ENCODE results near the gene BABAM2.
"Not testable (repeated sequence)": the region's sequence is repeated elsewhere in the genome, so short reads cannot be mapped to it uniquely, and the experiment has no call there.

BABAM2 gene

DNA sequence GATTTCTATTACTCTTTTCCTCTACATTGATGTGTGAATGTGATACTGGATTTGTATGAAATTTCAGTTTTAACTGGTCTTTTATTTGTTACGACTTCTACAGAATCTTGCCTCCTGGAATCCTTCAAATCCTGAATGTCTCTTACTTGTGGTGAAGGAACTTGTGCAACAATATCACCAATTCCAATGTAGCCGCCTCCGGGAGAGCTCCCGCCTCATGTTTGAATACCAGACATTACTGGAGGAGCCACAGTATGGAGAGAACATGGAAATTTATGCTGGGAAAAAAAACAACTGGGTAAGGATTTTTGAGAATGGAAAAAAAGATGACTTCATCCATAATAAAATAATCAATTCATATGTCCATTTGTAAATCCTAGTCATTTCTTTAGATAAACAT is 134.6 kb downstream of the BABAM2 start:
- DNase-seq (ENCODE audit: low read depth in 2 of 2): no peak

DNA sequence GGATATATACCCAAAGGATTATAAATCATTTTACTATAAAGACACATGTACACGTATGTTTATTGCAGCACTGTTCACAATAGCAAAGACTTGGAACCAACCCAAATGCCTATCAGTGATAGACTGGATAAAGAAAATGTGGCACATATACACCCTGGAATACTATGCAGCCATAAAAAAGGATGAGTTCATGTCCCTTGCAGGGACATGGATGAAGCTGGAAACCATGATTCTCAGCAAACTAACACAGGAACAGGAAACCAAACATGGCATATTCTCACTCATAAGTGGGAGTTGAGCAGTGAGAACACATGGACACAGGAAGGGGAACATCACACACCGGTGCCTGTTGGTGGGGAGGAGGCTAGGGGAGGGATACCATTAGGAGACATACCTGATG is 135.7 kb downstream of the BABAM2 start:
- not testable (repeated sequence) for DNase-seq (ENCODE audit: low read depth in 2 of 2)

DNA sequence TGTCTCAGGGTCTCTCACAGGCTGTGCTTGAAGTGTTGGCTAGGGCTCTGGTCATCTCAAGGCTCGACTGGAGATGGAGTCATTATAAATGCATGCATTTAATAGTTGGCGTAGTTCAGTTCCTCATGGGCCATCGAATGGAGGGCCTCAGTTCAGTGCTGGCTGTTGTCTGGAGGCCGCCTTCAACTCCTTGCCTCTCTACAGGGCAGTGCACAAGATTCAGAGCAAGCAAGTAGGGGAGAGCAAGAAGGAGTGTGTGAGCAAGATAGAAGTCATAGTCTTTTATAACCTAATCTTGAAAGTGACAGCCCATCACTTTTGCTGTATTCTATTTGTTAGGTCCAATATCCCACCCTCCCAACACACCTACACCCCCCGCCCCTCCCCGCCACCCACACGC is 137.5 kb downstream of the BABAM2 start:
- no peak for DNase-seq (ENCODE audit: low read depth in 2 of 2)

DNA sequence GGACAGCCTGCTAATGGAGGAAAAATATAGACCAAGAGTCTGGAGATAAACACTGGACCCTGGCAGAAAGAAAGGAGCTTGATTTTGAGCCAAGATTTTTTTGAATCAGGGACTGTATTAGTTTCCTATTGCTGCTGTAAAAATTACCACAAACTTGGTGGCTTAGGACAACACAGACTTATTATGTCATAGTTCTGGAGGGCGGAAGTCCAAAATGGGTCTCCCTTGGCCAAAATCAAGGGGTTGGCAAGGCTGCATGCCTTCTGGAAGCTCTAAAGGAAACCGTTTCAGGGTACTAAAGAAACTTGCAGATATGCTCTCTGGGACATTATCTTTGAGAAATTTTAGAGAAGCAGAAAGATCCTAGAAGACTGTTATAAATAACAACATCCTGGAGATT is 140.1 kb downstream of the BABAM2 start:
- DNase-seq (ENCODE audit: low read depth in 2 of 2): no peak

DNA sequence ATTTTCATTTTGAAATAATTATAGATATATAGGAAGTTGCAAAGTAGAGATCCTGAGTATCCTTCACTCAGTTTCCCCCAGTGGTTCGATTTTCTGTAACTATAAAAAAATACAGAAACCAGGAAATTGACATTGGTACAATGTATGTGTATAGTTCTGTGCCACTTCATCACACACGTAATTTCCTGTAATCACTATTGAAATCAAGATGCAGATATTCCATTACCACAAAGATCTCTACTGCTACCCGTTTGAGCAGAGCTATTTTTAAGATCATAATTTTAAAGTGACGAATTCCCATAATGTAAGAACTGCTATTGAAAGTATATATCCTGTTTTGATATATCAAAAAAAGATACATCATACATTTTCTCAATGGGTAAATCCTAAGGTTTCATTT is 142.3 kb downstream of the BABAM2 start:
- DNase-seq (ENCODE audit: low read depth in 2 of 2): no peak

DNA sequence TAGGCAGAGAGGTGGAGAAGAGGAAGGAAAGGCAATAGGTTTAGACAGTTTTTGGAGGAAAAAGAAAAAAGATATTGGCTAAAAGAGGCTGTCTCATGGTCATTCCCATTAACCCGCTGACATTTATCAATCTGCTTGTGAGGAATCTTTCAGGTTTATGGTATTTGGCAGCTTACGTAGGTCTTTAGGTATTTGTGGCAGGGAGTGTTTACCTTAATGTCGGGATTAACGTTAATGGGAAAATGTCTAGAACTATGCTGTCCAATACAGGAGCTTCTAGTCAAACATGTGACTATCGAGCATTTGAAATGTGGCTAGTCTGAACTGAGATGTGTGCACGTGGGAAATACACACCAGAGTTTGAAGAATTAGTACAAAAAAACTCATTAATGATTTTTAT is 144.2 kb downstream of the BABAM2 start:
- DNase-seq (ENCODE audit: low read depth in 2 of 2): no peak

DNA sequence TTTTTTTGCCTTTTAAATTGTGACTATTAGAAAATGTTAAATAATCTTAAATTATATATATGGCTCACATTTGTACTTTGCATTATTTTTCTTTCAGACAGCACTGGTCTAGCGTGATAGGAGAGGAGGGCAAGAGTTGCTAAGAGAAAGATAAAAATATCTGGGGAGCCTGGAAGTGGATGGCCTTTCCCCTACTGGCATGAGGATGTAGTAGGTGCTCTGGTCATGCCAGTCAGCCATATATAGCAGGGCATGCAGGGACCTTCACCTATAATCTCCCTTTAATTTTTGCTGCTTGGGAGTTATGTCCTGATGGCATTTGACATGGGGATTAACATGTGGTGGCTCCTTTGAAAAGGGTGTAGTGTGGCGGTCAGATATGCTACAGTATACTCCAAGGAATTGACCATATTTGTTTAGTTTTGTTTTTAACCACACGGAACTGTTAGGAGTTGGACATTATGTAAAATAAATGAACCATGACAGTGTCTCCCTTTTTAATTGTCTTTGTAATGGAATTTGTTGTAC is 144.7 kb downstream of the BABAM2 start:
- DNase-seq (ENCODE audit: low read depth in 2 of 2): no peak

DNA sequence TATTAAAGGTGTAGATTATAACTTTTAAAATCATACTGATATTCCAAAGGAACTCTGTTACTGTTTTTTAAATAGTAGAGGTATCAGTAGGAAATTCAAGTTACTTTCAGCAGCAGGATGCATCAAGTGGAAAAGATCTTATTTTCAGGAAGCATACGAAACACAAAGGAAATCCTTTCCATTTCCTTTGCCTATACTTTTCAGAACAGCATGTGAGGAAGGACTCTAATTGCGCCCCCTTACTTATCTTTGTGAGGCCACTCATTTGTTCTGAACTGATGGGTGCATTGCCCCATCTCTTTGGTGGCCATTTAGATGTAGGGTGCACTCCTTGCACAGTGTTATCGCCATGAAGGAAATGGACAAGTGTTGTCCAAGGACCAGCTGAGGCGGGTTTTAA is 145.3 kb downstream of the BABAM2 start:
- DNase-seq (ENCODE audit: low read depth in 2 of 2): no peak

DNA sequence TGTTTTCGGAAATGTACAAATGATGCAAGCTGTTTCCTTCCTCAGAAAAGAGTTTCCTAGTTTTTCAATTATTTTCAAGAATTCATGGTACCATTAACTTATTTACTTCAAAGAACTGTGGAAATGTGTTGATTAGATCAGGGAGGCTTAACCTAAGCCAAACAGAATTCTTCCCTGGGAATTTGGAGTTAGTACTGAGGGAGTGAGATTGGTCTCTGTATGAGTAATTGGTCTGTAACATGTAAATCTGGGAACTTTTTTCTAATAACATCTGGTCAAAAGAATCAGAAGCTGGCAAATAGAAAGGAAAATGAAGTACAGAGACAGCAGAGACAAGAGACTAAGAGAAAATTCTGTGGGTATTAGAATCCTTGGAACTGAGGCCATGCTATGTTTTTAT is 145.8 kb downstream of the BABAM2 start:
- no peak for DNase-seq (ENCODE audit: low read depth in 2 of 2)

DNA sequence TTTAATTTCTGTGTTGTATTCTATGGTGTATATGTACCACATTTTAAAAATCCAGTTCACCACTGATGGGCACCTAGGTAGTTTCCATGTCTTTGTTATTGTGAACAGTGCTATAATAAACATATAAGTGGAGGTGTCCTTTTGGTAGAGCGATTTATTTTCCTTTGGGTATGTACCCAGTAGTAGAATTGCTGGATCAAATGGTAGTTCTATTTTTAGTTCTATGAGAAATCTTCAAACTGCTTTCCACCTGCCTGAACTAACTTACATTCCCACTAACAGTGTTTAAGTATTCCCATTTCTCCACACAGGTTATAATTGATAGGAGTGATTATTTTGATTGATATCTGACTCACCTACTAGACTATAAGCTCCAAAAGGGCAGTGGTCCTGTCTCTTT is 148.2 kb downstream of the BABAM2 start:
- DNase-seq (ENCODE audit: low read depth in 2 of 2): no peak

DNA sequence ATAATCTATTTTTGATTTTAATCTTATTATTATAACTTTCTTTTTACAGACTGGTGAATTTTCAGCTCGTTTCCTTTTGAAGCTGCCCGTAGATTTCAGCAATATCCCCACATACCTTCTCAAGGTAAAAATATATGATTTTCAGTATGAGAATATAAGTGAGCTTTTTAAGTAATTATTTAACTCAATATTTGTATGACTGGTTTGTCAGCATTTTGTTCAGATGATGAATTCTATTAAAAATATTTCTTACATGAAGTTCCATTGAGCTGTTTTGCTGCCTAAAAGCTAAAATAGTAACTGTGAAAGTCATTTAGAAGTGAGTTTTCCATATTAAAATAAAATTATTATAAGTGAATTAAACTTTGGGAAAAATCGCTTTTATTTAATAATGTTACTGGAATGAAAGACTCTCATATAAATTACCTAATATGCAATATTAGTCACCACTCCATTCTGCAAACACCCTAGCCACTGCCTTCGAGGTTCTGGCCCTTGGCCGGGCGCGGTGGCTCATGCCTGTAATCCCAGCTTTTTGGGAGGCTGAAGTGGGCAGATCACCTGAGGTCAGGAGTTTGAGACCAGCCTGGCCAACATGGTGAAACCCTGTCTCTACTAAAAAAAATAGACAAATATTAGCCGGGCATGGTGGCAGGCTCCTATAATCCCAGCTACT is 155.3 kb downstream of the BABAM2 start:
- no peak for DNase-seq (ENCODE audit: low read depth in 2 of 2)

DNA sequence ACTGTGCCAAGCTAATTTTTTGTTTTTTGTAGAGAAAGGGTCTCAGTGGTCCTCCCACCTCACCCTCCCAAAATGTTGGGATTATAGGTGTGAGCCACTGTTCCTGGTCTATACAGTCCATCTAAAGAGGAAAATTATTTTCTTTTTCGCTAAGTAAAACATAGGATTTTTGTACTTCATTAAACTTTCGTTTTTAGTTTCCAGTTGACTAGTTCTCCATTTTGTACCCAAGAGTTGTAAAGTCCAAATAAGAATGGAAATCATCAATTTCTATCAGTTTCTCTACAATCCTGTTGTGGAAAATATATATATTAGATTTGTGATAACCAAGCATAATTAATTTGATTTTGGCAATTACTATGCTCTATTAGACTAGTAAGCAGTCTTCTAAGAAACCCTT is 156.4 kb downstream of the BABAM2 start:
- no peak for DNase-seq (ENCODE audit: low read depth in 2 of 2)

DNA sequence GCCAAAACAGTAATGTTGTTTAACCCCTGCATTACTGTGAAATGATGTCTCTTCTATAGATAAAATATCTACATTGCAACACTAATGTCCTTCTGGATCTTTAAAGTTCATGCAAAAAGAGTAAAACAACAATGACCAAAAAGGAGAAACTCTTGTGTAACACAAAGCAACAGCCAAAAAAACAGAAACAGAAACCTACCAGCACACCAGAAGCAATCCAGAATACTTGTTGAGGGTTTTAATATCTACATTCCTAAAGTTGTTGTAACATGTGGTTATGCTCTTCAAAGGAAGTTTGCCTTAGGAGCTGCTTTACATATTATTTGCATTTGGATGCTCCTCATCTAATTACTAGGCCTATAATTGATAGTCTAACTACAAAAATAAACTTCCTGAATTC is 157.2 kb downstream of the BABAM2 start:
- peak; percentile 45 to 64 for DNase-seq (ENCODE audit: low read depth in 2 of 2)

DNA sequence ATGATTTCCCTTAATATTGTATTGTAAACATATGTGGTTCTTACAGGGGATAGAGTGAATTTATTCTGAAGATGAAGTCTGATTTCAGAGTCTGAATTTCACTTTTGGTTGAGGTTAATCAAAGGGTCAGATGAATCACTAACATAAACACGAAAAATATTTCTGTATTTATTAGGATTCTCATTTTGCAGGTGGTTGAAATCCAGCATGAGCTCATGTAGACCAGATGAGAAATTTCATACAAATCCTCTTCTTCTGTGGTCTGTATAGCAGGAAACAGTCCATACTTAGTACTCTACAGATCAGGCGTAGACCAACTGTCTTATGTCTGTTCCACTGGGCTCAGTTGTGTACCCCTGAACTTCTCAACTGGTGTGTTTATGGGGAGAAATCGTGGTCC is 157.8 kb downstream of the BABAM2 start:
- DNase-seq (ENCODE audit: low read depth in 2 of 2): no peak

DNA sequence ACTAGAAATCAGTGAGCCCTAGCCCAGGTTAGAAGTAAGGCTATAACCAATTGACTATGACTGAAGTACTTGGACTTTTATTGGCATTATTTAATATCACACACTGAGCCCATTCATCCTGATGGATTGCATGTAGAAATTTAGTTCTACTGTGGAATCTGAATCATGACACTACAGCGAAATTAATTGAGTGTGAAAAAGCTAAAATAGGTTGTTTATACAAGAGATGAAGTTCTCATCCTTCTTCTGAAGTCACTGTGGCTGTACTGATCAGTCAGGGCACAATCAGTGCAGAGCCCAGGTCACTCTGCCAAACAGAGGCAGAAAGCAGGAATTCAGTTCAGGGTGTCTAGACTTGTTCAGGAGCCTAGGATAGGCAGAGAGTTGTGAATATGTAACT is 158.9 kb downstream of the BABAM2 start:
- DNase-seq (ENCODE audit: low read depth in 2 of 2): no peak

DNA sequence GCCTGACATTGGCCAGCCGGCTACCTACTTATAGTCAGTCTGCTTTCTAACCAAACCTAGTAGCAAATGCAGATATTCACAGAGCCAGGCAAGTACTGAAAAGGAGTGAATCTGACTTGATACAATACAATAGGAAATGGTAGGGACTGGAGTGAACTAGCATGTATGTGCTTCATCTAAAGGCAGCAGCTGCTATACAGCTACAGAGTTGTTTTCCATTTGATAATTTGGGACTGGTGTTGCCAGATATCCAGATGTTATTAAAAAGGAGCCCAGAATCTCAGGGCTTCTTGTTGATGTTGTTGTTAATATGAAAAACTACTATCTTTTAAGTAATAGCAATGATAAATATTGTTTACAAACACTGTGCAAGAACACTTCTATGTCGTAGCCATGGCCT is 159.4 kb downstream of the BABAM2 start:
- DNase-seq (ENCODE audit: low read depth in 2 of 2): no peak

DNA sequence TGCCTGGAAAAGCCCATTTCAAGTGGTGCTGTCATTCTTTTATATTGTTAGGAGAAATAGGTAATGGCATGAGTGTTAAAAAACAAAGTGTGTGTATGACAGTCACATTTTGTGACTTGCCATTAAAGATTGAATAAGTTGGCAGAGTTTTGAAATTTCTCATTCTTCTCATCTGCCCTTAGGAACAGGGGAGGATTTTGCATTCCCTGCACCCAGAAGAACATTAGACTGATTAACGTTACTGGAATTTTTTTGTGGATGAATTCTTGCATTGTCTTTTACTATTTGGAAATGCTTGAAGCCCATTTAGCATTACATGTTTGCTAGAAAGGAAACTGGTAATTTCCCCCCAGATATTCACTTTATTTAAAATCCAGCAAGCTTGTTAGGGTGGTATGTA is 162.2 kb downstream of the BABAM2 start:
- DNase-seq (ENCODE audit: low read depth in 2 of 2): peak in 1 of 2 experiments; percentile 24

DNA sequence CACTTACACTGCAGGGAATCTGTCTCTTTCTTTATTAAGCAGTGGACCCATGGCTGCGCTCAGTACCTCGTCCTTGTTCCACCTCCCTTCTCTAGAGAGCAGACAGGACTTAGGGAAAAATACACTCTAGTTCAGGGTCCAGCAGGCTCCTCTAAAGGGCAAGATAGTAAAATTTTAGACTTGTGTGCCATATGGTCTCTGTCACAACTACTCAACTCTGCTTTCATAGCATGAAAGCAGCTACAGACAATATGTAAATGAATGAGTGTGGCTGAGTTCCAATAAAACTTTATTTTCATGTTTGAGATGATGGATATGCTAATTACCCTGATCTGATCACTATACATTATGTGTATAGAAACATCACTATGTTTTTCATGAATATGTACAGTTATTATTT is 163.1 kb downstream of the BABAM2 start:
- DNase-seq (ENCODE audit: low read depth in 2 of 2): no peak

DNA sequence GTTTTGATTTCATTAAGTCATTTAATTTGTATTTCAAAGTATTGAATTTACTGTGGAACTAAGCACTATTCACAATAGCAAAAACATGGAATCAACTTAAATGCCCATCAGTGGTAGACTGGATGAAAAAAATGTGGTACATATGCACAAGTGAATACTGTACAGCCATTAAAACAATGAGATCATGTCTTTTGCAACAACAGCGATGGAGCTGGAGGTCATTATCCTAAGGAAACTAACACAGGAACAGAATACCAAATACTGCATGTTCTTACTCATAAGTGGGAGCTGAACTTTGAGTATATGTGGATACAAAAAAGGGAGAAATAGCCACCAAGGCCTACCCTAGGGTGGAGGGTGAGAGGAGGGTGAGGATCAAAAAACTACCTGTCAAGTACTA is 164.4 kb downstream of the BABAM2 start:
- no peak for DNase-seq (ENCODE audit: low read depth in 2 of 2)

DNA sequence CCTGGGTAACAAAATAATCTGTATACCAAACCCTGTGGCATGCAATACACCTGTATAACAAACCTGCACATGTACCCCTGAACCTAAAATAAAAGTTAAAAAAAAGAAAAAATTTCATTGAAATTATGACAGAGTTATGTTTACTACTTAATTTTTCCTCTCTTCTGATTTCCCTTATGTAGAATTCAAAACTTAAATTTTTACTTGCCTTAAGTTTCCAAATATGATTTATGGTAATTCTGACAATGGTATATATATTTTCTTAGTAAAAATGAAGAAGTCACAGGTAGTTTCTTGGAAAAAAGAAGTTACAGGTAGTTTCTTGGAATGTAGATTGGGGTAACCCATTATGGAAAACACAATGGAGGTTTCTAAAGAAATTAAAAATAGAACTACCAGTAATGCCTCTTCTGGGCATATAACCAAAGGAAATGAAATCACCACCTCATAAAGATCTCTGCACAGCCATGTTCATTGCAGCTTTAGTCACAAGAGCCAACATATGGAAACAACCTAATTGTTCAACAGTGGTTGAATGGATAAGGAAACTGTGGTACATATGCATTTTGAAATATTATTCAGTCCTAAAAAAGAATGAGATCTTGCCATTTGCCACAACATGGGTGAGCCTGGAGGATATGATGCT is 164.9 kb downstream of the BABAM2 start:
- no peak for DNase-seq (ENCODE audit: low read depth in 2 of 2)

DNA sequence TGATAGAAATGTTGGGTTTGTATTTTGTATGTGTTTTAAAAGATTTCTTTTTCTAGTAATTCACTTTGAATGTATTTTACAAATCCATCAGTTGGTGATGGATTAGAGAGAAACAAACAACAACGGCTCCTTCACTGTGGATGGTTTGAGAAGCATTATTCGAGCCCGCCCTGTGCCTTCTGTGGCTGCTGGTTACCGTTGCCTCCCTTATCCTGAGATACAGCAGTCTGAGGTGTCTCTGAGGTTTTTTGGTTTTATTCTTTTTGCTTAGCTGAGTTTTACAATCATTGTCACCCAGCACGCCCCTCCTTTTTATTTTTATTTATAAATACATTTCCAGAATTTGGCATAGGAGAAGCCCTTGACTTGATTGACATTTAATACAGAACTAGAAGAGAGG is 168.3 kb downstream of the BABAM2 start:
- DNase-seq (ENCODE audit: low read depth in 2 of 2): no peak

DNA sequence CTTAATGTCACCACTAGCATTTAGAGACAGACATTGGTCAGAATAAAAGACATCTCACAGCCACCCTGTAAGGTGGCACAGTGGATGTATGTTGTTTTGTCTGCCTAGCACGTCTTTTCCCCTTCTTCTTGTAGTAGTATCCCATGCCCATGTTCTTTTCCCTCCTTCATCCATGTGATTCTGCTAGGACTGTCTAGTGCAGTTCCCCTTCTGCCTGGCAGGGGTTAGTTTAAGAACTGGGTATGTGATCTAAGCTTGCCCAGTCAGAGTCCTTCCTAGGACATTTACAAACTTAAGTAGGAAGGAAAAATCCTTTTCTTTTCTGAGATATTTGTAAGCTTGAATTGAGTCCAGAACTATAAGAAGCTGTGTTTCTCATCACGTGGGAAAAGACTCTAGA is 172.3 kb downstream of the BABAM2 start:
- no peak for DNase-seq (ENCODE audit: low read depth in 2 of 2)

DNA sequence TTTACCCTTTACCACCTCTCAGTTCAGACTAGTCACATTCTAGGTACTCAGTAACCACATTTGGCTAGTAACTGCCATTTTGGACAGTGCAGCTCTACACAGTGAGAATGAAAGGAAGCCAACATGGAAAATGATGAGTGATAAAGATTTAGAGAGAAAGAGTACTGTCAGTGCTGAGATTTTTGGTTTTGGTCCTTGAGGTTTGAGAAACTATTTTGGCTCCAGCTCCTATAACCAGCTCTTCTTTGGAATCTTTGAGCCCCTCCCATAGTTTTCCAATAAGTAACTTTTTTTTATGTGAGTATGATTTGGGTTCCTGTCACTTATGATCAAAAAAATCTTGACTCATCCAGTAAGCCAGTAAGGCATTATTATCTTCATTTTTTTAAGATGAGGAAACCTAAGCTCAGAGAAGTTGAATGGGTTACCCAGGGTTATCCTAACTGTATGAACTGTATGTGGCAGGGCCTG is 173.0 kb downstream of the BABAM2 start:
- peak; percentile 85 to 88 for DNase-seq (ENCODE audit: low read depth in 2 of 2)

DNA sequence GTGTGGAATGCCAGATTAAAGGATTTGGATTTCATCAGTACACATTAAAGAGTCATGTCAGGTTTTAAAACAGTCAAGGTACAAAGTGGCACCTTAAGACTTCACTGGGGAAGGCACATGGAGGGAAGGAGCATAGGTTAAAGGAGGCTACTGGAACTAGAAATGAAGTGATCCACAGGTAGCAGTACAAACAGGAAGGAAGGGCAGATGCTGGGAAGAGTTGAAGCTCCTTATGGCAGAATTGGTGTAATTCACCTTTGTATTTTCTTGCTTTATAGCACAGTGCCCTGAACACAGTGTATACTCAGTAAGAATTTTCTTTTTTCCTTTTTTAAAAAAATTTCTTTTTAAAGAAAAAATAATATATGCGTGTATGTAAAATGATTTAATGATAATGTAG is 177.1 kb downstream of the BABAM2 start:
- DNase-seq (ENCODE audit: low read depth in 2 of 2): no peak

Measured in fibroblast of skin of left biceps (primary cell).